HG03135 (cell line): ENCODE results near the gene ACKR3.

Source experiments
- ATAC-seq: cut with Tn5 transposase; IDR thresholded peaks from one replicate; pipeline ENCODE4 v1.9.1; 2021; ENCODE audit warnings: mild to moderate bottlenecking, moderate library complexity; ENCODE audit not compliant: unreplicated experiment

ACKR3 gene

DNA sequence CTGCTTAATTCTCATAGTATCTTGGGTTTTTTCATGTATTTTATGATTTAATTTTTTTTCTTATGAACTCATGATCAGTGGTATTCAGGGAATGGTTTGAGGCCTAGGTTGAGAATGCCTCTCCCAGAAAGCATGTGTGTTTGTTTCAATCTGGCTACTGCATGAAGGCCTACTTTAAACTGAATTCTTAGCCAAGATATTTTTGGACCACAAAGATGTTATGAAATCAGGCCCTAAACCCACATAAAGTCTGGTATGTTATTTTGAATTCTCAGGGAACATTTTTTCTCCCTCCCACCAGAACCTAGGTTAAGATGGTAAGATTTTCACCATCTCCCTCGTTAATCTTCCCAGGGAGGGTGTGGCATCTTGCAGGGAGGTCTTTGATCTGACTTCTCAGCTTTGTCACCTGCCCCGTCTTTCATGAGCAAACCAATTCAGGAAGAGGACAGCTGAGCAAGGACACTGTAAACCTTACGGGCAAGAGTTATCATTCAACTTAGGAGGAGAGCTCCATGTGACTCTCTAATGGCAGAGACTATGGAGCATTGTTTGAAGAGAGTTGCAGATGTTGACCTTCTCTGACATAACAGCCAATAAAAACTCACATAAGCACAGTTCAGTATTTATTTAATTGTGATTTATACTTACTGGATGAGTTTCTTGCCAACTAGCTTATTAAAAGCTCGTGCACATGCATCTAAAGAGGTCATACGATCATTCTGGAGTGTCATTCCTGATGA lies 21.3 kb upstream of the ACKR3 start:
- ATAC-seq: no peak

DNA sequence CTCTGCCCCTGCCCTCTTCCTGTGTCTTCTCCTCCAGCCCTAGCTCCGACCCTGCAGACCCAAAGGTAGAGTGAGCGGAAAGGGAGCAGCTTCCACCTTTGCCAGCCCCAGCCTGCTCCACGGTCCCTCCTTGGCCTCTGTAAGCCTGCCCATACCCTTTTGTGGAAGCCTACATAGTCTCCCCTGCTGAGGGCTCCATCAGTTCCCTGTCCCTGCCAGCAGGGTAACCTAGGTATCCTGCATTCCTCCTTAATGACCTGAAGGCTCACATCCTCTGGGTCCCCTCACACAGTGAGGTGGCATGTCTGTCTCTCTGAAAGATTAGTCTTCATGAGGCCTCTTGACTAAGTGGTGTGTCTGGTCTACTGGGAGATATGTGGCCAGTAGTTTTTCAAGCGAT lies 20.5 kb upstream of the ACKR3 start:
- ATAC-seq: no peak

DNA sequence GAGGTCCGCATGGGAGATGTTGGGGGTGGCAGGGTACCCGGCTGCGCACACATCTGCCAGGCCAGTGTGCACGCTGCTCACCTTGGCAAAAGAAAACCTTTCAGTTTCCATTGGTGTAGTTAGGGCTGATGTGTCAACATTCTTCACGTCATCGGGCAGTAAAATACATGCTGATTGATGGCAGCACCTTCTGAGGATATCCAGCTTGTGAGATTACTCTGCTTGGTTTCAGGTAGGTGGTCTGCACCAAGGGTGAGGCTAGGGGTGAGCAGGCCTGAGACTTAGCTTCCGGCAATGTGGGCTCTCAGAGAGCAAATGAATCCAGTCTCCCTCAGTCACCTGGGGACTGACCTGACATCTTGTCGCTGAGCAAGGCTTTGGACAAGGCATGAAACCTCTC lies 19.3 kb upstream of the ACKR3 start:
- ATAC-seq: no peak

DNA sequence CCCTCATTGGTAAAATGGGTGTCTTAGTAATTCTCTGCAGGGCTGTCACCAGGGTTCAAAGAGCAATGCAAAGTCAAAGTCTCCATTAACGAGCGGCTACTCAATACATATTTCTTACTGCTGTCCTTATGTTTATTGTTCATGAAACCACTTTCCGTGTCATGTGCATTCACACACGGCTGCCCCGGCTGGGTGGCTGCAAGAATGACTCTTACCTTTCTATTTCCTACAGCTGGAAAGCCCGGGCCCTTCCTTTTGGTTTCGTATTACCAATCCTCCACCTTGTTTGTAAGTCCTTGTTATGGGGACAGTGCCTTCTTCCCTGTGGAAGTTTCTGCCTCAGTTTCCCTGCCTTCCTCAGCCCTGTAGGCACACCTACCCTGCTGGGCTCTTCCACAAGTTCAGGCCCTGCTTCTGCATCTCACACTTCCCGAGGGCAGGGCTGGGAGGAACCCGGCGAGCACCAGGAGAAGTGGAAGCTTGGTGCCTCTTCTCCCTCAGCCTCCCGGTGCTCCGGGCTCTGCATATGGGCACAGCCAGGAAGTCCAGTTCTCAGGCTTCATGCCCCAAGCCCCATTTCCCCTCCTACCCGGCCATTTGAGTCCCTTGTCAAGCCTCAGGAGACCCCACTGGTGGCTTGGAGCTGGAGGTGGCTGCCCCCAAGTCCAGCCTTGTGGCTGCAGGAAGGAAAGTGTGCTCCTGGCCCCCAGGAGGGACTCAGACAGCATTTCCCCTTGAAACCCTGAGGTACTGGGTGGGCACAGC lies 18.7 kb upstream of the ACKR3 start:
- ATAC-seq: peak; percentile 52

DNA sequence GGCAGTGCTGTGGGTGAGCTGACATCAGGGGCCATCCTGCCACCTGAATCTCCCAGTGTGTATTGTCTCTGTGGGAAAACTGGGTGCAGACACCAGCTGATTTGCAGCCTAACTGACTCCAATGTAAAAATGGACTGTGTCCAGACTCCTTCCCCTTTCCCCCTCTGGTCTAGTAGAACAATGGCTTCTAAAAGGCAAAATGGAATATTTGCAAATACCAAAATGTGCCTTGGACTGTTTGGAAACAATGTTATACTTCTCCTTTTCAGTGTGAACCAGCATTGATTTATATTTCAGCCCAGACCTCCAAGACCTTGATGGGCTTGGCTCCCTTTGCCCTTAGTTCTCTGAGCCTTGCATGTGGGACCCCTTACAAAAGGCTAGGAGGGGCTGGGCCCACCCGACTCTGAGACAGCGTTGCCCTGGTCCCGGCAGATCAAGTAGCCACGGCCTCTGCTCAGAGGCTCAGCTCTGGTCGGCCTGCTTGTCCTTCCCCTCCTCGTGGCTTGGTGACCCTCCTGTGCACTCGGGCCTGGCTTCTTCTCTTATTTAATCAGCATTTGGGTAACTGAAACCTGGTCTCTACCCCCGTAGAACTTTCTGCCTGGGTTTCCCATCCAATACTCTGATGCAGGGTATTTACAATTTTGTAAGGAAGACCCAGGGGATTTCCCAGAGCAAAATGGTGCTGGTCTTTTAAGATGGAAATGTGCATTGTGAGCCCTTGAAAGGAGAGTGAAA lies 18.0 kb upstream of the ACKR3 start:
- no peak for ATAC-seq

DNA sequence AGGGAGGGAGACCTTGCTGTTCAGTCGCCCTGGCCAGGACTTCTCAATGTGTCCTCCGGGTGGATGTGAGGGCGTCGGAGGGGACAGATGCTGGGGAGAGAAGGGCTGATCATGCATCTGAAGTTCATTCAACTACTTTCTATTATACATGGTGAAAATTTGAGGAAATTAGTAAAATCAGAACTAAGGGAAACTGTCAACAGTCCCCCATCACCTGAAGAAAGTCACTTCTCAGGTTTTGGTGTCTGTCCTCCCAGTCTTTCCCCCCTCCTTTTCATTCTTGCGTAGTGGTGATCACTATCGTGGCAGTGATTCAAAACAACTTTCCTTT lies 17.4 kb upstream of the ACKR3 start:
- ATAC-seq: no peak

DNA sequence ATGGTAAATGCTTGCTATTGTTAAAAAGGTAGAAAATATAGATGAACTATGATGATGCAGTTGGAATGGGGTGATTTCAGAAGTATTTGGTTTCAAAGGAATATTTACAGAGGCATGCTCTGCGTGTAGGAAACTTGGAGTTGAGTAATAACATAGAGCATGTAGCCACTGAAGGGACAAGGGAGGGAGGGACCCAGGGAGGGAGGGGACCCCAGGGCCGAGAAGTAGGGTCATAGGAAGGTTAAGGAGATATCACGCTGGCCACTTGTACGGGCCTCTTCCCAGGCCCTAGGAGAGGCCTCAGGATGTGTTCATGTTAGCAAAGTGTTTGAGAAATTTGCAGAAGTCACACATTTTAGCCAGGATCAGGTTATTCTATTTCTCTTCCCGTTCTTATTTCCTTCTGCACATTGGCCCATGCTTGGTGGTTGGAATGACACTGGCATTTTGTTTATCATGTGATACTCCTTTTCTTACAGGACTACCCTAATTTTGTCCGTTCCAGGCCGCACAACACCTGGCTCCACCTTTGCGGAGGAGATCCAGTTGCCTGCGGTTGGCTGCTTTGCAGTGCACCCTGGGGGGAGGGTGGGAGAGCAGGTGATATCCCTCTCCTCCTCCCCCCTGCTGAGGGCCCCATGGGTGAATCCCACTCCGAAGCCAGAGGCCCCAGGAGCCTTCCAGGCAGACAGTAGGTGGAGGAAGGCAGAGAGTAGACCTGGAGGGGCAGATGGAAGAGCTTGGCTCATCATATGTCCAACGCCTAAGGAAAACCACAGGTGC lies 16.9 kb upstream of the ACKR3 start:
- no peak for ATAC-seq

DNA sequence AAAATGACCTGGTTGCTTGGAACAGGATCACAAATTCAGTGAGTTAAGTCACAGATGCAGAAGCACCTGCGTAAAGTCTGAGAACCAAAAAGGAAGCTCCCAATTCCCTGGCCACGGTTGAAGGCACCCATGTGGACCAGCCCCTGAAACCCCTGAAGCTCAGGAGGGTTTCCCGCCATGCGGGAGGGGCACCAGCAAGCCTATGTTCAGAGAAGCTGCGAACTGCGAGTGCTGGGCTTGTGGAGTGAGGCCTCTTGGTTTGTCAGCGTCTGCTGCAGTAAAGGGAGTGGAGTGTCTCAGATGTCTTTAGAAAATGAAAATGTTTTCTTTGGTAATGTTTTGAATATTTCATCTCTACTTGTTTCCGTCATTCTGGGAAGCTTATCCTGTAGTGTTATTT lies 16.1 kb upstream of the ACKR3 start:
- no peak for ATAC-seq

DNA sequence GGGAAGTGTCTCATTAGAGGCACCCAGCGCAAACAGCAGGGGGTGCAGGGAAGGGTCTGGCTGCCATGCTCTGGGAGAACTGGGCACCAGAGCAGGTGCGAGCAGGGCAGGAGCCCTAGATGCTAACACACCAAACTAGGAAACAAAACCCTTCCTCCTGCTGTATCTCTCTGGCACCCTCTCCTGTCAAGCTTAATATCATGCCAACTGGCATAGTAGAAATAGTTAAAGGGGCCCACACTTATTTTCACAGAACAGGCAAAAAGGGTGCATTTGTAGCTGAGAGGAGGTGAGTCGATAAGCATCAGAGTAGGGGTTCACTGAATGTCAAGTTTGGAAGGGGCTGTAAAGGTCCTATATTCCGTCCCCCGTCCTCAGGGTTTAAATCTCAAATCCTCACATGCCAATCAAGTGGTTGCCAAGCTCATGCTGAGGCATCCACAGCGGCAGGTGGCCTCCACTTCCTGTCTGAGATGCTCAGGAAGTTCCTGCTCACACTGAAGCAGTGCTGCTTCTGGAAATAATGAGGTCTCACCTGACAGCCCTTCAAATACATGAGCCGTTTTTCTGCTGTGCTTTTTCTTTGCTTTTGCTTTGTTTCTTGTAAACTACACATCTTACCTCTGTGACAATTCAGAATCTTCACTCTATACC lies 14.9 kb upstream of the ACKR3 start:
- no peak for ATAC-seq

DNA sequence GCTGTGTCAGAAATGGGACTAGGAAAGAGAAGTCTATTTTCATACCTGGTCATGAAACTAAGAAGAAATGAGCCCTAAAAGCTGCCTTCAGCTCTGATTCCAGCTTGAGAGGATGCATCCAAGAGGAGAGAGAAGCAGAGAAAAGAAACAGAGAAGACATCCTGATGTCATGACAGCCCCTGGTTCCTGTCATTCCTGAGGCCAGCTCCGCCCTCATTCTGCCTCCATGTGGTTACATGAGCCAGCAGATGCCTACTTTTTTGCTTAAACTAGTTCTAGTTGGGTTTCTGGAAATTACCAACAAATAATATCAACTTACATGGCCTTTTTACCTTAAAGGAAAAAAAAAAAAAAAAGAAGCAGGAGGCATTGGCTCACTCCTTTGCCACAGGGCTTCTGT lies 14.1 kb upstream of the ACKR3 start:
- no peak for ATAC-seq

DNA sequence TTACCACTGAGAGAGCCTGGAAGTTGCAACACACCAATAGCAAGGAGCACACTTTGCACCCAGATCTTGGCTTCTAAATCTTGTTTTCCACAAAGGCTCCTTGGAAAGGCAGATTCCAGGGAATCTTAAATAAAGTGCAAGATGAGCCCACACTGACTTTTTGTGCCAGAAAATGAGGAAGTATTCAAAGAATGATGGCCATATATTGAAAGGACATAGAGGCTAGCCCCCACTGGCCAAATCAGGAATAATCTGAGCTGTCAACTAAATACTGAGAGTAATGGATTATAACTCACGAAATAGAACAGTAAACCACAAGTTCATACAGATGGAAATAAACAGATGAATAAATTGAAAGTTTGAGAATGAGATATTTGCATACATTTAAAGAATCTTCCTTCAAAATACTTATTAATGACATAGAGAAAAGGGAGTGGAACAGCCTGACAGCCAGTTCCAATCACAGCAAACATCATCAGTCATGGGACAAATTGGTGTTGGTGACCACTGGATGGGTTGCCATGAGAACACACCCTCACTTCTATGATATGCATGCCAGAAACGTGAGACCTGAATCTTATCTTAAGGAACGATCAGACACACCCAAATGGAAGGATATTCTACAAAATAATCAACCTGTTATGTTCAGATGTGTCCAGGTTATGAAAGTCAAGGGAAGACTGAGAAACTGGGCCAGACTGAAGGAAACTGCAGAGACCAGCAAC lies 12.2 kb upstream of the ACKR3 start:
- no peak for ATAC-seq

DNA sequence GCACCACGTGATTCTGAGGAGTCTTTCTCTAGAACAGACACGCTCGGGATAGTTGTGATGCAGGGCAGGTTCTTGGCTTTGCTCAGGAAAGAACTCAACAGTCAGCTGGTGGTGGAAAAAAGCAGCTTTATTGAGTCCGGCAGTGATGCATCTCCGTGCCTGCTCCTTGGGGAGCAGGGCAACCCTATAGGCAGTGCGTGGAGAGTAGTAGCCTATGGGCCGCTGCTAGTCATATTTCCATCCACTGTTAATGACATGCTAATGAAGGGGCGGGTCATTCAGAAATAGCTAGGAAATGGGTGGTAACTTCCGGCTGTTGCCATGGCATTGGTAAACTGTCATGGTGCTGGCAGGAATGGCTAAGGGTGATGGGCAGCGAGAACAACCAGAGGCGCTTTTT lies 11.6 kb upstream of the ACKR3 start:
- ATAC-seq: no peak

DNA sequence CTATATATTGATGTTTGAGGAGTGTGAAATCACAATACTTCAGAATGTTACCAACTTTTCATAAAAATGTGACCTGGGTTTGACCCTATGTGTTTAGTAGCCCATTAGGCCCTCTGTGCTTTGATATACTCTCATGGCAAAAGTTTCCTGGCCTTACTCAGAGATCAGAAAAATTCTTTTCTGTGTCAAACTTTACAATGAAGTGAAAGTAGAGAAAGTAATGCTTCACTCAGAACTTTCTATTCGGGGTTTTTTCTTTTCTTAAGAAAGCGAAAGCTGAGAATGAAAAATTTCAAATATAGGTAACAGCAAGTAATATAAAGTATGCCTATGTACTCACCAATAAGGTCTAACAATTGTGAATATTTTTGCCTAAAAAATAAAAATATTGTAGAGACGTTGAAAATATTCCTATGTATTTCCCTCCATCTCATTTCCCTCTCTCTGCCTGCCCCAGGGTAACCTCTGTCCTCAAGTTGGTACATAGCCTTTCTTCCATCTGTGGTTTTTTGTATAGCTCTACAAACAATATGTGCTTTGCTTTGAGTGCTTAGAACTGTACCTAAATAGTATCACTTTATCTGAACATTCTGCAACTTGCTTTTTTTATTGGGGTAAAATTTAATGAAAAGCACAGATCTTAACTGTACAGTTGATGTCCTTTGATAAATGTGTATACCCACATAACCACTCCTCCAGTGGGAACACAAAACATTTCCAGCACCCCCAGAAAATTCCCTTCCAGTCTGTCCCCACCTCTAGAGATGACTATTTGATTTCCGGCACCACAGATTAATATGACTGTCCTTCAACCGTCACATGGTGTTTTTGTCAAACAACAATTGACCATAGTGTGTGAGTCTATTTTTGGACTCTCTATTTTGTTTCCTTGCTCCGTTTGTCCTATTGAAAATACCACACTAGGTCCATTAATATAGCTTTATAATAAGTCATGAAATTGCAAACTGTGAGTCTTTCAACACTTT lies 10.3 kb upstream of the ACKR3 start:
- ATAC-seq: no peak

DNA sequence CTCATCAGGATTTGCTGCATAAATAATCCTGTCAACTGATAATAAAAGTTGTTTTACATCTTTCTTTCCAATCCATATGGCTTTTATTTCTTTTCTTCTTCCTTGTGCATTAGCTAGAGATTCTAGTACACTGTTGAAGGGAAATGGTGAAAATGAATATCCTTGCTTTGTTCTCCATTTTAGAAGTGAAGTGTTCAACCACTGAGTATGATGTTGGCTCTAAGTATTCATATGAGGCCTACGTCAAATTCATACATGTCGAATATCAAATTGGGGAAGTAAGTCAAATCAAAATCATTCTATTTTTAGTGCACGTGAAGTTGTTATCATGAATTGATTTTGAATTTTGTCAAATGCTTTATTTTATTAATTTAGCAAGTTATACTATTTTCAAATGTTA lies 7.8 kb upstream of the ACKR3 start:
- no peak for ATAC-seq

DNA sequence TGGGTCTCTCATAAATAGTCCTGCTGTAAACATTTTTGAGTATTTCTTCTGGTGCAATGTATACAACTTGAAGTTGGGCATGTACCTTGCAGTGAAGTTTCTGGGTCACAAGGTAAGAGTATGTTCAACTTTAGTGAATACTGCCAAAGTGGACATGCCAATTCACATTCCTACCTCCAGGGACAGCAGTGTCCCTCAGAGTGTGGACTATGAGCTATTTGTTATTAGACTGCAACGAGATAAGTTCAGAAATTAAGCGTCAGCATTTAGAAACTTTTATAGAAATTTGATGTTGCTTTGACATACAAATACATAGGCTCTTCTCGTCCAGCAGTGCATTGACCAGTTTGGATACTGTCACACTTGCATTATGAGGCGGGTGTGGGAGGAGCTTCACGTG lies 7.2 kb upstream of the ACKR3 start:
- ATAC-seq: no peak

DNA sequence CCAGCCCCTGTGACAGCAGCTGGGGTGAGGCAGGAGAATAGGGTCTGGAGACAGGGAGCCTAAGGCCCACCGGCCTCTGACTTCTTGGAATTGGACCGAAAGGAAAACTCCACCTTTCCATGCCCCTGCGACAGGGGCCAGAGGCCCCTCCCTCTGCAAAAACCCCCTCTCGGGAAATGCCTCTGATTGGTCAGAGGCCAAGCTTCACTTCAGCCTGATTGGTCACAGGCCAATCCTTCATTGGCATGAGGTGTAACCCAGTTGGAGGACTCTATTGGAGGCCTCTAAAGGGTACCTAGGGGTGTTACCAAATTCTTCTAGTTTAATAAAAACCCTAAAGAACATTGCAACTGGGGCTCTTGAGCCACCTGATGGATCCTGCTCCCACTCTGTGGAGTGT lies 5.7 kb upstream of the ACKR3 start:
- ATAC-seq: no peak

DNA sequence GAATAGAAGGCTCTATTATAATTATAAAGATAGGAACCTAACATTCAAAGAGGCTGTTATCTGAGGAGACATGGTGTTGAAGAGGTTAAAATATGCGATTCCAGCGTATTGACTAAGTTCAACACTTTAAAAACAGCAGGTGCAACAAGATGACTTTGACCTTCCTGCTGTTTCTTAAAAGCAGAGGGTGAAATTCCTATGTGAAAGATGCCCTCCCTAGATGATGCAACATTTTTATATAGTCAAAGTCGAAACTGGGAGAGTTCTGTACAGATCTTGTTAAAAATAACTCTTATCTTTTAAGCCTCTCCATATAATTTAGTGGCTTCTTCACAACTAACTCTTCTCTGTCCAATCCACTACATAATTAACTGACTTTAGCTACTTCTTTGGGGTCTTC lies 4.4 kb upstream of the ACKR3 start:
- ATAC-seq: no peak

DNA sequence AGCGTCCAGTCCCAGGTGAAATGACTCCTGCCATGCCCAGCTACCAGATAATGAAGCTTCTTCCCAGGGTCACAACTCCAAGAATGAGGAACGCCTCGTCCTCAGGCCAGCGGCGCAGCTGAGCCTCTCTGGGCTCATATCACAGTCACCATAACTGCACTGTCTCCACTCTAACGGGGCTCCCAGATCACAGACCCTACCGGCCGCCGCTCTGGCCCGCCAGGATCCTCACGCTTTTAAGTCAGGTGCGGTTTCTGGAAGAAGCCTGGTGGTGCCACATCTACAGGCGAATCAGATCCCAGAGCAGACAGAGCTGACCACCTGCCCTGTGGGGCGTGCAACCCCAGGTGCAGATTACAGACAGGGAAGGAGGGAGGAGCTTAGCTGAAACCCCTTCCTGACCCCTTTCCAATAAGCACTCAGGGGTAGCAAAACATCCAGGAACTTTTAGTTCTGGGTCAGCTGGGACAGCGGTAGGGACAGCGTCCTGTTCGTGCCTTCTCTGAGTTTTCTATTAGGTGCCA lies 3.7 kb upstream of the ACKR3 start:
- no peak for ATAC-seq

DNA sequence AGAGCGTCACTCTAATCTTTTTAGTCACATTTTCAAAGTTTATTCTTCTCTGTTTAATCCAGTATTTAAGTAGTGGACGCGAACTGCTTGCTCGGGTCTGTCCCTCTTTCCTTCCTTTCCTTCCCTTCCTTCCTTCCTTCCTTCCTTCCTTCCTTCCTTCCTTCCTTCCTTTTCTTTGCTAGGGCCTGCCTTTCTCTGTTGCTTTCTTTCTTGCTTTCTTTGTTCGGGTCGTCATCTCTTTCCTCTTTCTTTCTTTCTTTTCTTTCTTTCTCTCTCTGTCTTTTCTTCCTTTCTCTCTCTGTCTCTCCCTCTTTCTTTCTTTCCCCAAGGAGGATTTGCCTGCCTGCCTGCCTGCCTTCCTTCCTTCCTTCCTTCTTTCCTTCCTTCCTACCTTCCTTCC lies 3.0 kb upstream of the ACKR3 start:
- no peak for ATAC-seq
